ENCODE measurements around the gene CLK3. TPM values are rescaled to one million over a fixed set of nuclear protein-coding genes. Genes with fewer than 3 reads are reported as not detected.

Gene CLK3
- polyA plus RNA-seq, 2 of the 4 experiments (the other 2 are of a cell fraction), result 35.7 to 48.2 TPM

DNA sequence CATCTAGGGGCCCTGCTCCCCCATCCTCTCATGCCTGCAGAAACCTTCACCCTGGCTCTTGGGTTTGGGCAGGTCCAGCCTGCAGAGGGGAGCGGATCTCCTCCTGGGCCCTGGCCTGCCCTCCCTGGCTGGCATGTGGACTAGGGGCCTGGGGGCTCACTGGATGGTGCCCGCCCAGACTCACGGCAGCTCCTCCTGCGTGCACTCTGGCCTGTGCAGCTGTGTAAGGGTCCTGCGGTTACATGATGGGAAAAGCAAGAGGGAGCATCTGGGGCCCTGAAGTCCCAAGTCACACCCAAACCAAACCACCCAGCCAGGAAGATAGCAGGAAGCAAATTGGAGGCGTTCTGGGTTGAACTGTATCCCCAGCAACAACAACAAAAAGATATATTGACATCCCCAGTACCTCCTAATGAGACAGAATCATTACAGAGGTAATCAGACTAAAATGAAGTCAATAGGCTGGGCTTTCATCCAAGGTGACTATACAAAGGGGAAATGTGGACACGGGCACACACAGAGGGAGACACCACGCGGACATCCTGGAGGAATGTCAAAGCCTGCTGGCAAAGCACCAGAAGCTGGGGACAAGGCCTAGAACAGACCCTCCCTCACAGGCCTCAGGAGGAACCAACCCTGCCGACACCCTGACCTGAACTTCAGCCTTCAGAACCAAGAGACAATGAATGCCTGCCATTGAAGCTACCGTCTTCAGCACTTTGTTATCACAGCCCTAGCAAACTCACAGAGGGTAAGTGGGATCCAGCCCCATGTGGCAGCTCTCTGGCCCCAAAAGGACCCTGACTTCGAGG lies 10.4 kb upstream of the CLK3 start:
- no peak overlapping the region for H3K4me3 ChIP-seq
- whole genome bisulfite sequencing (ENCODE audit: missing lambda C conversion rate), result 80% methylated on average over 8 of the region's 12 CpGs
- no peaks in the 10 kb centered on the region for H3K4me1 ChIP-seq
- ATAC-seq, result no peak
- ChIA-PET CTCF (interaction anchor here (1.2 to 1.8 kb wide), 3 partner anchors 8 to 30 kb away, joined by 3 to 6 read pairs (median 4); no protein-coding TSS in a partner anchor), POLR2A (no interaction called here)
- no peak overlapping the region for H3K4me2 ChIP-seq
- FAIRE-seq, result no peak
- no peaks in the 10 kb centered on the region for H3K9me3 ChIP-seq
- TF ChIP-seq EP300 (IDR thresholded peaks at IDR 0.05) (no peak), HEYL (CRISPR knock-in tag; IDR thresholded peaks at IDR 0.05) (no peak), CHD2 (IDR thresholded peaks at IDR 0.05; ENCODE audit: low read length, partially characterized antibody) (no peak), FOXS1 (CRISPR knock-in tag; IDR thresholded peaks at IDR 0.05) (no peak), JUNB (IDR thresholded peaks at IDR 0.05) (no peak), EHF (CRISPR knock-in tag; IDR thresholded peaks at IDR 0.05) (no peak), MAFK (IDR thresholded peaks at IDR 0.05; ENCODE audit: partially characterized antibody) (no peak), RCOR1 (IDR thresholded peaks at IDR 0.05; ENCODE audit: low read depth, low read length) (no peak), KDM5A (IDR thresholded peaks at IDR 0.05) (no peak), RARB (CRISPR knock-in tag; IDR thresholded peaks at IDR 0.05) (no peak), EHMT2 (IDR thresholded peaks at IDR 0.05; ENCODE audit: low read depth) (no peak), HOXB5 (CRISPR knock-in tag; IDR thresholded peaks at IDR 0.05) (no peak), POLR2A (IDR thresholded peaks at IDR 0.05; ENCODE audit: low read length) (no peak; the same call in 1 of the 2 replicates), NPAS2 (CRISPR knock-in tag; IDR thresholded peaks at IDR 0.05; ENCODE audit: borderline replicate concordance) (no peak), PHF8 (IDR thresholded peaks at IDR 0.05; ENCODE audit: borderline replicate concordance, low read depth) (no peak), ZNF302 (CRISPR knock-in tag; IDR thresholded peaks at IDR 0.05) (no peak), HOXB13 (CRISPR knock-in tag; IDR thresholded peaks at IDR 0.05; ENCODE audit: low read depth) (no peak), KDM1A (IDR thresholded peaks at IDR 0.05; ENCODE audit: low read depth) (no peak)
- H3K27ac ChIP-seq, result no peak overlapping the region
- no peak for DNase-seq (ENCODE audit: low read depth in 1 of 2, low spot score in 1 of 2)

DNA sequence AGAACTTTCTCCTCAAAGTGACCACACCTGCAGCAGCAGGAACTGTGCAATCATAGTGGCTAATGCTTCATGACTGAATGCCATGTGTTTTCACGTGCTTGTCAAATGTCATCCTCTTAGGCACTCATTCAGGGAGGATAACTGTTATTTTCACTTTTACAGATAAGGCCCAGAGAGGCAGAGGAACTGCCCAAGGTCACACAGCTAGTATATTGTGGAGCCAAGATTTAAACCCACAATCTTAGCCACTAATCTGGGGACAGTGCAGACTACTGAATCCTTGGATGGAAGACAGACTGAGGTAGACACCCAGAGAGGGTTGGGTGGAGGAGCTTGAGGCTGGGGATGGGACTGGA lies 9.9 kb upstream of the CLK3 start:
- no peak overlapping the region for H3K4me2 ChIP-seq
- no peaks in the 10 kb centered on the region for H3K9me3 ChIP-seq
- ATAC-seq (no peak), DNase-seq (ENCODE audit: low read depth in 1 of 2, low spot score in 1 of 2) (no peak), FAIRE-seq (no peak)
- H3K27ac ChIP-seq, result no peak overlapping the region
- H3K4me3 ChIP-seq, result no peak overlapping the region
- TF ChIP-seq CEBPB (IDR thresholded peaks at IDR 0.05), result no peak
- no peak for TF ChIP-seq PHF8 (IDR thresholded peaks at IDR 0.05; ENCODE audit: borderline replicate concordance, low read depth)
- no peak for TF ChIP-seq CBX8 (IDR thresholded peaks at IDR 0.05)
- TF ChIP-seq ZFP36 (IDR thresholded peaks at IDR 0.05; ENCODE audit: borderline replicate concordance, partially characterized antibody), result peak; percentile 27
- TF ChIP-seq, protein P1, sequence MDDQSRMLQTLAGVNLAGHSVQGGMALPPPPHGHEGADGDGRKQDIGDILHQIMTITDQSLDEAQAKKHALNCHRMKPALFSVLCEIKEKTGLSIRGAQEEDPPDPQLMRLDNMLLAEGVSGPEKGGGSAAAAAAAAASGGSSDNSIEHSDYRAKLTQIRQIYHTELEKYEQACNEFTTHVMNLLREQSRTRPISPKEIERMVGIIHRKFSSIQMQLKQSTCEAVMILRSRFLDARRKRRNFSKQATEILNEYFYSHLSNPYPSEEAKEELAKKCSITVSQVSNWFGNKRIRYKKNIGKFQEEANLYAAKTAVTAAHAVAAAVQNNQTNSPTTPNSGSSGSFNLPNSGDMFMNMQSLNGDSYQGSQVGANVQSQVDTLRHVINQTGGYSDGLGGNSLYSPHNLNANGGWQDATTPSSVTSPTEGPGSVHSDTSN (IDR thresholded peaks at IDR 0.05), result no peak
- TF ChIP-seq, protein P2, sequence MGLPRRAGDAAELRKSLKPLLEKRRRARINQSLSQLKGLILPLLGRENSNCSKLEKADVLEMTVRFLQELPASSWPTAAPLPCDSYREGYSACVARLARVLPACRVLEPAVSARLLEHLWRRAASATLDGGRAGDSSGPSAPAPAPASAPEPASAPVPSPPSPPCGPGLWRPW (IDR thresholded peaks at IDR 0.05), result no peak
- ChIA-PET POLR2A (no interaction called here), CTCF (no interaction called here)
- 63% methylated on average over 1 of the region's 1 CpG for WGBS (ENCODE audit: missing lambda C conversion rate)
- no peaks in the 10 kb centered on the region for H3K4me1 ChIP-seq

DNA sequence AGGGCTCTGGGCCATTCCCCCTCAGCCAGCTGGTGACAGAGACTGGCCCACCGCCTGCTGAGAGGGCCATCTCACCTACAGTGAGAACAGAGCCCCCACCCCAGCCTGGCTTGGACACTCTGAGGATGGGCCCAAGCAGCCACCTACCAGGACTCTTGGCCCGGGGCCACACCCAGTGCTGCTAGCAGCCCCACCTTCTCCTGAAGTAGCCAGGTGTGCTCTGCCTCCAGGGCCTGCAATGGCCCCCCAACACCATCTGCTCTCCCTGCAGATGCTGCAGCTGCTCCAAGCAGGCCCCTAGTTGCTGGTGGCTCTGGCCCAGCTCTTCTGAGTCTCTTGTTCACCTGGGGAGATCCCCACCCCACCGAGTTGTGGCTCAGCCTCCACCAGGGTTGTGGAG lies 6.8 kb upstream of the CLK3 start:
- ChIA-PET POLR2A (interaction anchor here (1.4 kb wide), 1 partner anchor 11 kb away, joined by 4 read pairs; no protein-coding TSS in a partner anchor), CTCF (interaction anchor here (0.5 kb wide), 1 partner anchor 34 kb away, joined by 6 read pairs; no protein-coding TSS in a partner anchor)
- Histone ChIP-seq H3K9me3 (no peaks in the 10 kb centered on the region), H3K27ac (no peak overlapping the region), H3K4me1 (no peaks in the 10 kb centered on the region), H3K4me3 (no peak overlapping the region), H3K4me2 (no peak overlapping the region)
- DNase-seq (ENCODE audit: low read depth in 1 of 2, low spot score in 1 of 2) (no peak), ATAC-seq (no peak), FAIRE-seq (no peak)
- 60% methylated on average over 1 of the region's 3 CpGs for WGBS (ENCODE audit: missing lambda C conversion rate)
- TF ChIP-seq NPAS2 (CRISPR knock-in tag; IDR thresholded peaks at IDR 0.05; ENCODE audit: borderline replicate concordance), result no peak
- no peak for TF ChIP-seq RAD21 (conservative IDR thresholded peaks at IDR 0.05 in 1 of 2, IDR thresholded peaks at IDR 0.05 in 1 of 2)
- no peak for TF ChIP-seq TFCP2L1 (CRISPR knock-in tag; IDR thresholded peaks at IDR 0.05)
- no peak for TF ChIP-seq CHD2 (IDR thresholded peaks at IDR 0.05; ENCODE audit: low read length, partially characterized antibody)
- no peak for TF ChIP-seq ESRRA (IDR thresholded peaks at IDR 0.05; ENCODE audit: borderline replicate concordance, low read length)
- TF ChIP-seq GATA3 (IDR thresholded peaks at IDR 0.05; ENCODE audit: borderline replicate concordance), result no peak
- TF ChIP-seq KDM1A (IDR thresholded peaks at IDR 0.05; ENCODE audit: low read depth), result no peak
- no peak for TF ChIP-seq JUN (IDR thresholded peaks at IDR 0.05)
- TF ChIP-seq POLR2AphosphoS2 (conservative IDR thresholded peaks at IDR 0.05; ENCODE audit: low read length), result no peak
- no peak for TF ChIP-seq NR3C1 (IDR thresholded peaks at IDR 0.05)
- TF ChIP-seq, protein P3, sequence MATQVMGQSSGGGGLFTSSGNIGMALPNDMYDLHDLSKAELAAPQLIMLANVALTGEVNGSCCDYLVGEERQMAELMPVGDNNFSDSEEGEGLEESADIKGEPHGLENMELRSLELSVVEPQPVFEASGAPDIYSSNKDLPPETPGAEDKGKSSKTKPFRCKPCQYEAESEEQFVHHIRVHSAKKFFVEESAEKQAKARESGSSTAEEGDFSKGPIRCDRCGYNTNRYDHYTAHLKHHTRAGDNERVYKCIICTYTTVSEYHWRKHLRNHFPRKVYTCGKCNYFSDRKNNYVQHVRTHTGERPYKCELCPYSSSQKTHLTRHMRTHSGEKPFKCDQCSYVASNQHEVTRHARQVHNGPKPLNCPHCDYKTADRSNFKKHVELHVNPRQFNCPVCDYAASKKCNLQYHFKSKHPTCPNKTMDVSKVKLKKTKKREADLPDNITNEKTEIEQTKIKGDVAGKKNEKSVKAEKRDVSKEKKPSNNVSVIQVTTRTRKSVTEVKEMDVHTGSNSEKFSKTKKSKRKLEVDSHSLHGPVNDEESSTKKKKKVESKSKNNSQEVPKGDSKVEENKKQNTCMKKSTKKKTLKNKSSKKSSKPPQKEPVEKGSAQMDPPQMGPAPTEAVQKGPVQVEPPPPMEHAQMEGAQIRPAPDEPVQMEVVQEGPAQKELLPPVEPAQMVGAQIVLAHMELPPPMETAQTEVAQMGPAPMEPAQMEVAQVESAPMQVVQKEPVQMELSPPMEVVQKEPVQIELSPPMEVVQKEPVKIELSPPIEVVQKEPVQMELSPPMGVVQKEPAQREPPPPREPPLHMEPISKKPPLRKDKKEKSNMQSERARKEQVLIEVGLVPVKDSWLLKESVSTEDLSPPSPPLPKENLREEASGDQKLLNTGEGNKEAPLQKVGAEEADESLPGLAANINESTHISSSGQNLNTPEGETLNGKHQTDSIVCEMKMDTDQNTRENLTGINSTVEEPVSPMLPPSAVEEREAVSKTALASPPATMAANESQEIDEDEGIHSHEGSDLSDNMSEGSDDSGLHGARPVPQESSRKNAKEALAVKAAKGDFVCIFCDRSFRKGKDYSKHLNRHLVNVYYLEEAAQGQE (IDR thresholded peaks at IDR 0.05), result no peak
